H9 (cell line): ENCODE results near the gene DLG1. TPM values are rescaled to one million over a fixed set of nuclear protein-coding genes. Genes with fewer than 3 reads are reported as not detected.

Experiments
- DNase-seq: peaks from one replicate; pipeline ENCODE4 v3.0.0-alpha.2; 2017
- H2AFZ ChIP-seq: one replicate; pipeline ENCODE4 v1.6.1; 2013; ENCODE audit warnings: mild to moderate bottlenecking, low read length, control low read depth, moderate library complexity
- H2AK5ac ChIP-seq: 2 replicates; pipeline ENCODE4 v1.6.1; 2013; ENCODE audit warnings: low read length, control low read depth, mixed read lengths; ENCODE audit not compliant: insufficient read length
- H2BK120ac ChIP-seq: one replicate; pipeline ENCODE4 v1.6.1; 2013; ENCODE audit warnings: low read depth, mild to moderate bottlenecking, low read length, control low read depth, inconsistent platforms; ENCODE audit not compliant: poor library complexity, severe bottlenecking
- H2BK12ac ChIP-seq: 2 replicates; pipeline ENCODE4 v1.6.1; 2013; ENCODE audit warnings: low read length, control low read depth, mixed read lengths, low read depth; ENCODE audit not compliant: insufficient read length
- H2BK15ac ChIP-seq: 2 replicates; pipeline ENCODE4 v1.6.1; 2013; ENCODE audit warnings: low read depth, low read length, control low read depth
- H2BK20ac ChIP-seq: one replicate; pipeline ENCODE4 v1.6.1; 2013; ENCODE audit warnings: low read depth, mild to moderate bottlenecking, low read length, control low read depth, inconsistent platforms; ENCODE audit not compliant: poor library complexity, severe bottlenecking
- H2BK5ac ChIP-seq: 2 replicates; pipeline ENCODE4 v1.6.1; 2013; ENCODE audit warnings: low read length, control low read depth, mixed read lengths; ENCODE audit not compliant: insufficient read length
- H3K14ac ChIP-seq: 2 replicates; pipeline ENCODE4 v1.6.1; 2013; ENCODE audit warnings: low read length, control low read depth; ENCODE audit not compliant: insufficient read depth
- H3K18ac ChIP-seq: 2 replicates; pipeline ENCODE4 v1.6.1; 2013; ENCODE audit warnings: low read depth, mild to moderate bottlenecking, mixed read lengths, low read length, control low read depth; ENCODE audit not compliant: insufficient read length
- H3K23ac ChIP-seq: 2 replicates; pipeline ENCODE4 v1.6.1; 2013; ENCODE audit warnings: low read length, control low read depth, mixed read lengths, low read depth; ENCODE audit not compliant: insufficient read length
- H3K23me2 ChIP-seq: 2 replicates; pipeline ENCODE4 v1.6.1; 2013; ENCODE audit warnings: low read depth, mild to moderate bottlenecking, mixed read lengths, low read length, control low read depth; ENCODE audit not compliant: insufficient read length, poor library complexity, severe bottlenecking
- H3K27ac ChIP-seq: 2 replicates; pipeline ENCODE4 v1.5.1; 2013; ENCODE audit warnings: low read length, control low read depth, mixed read lengths, low read depth; ENCODE audit not compliant: insufficient read length
- H3K27me3 ChIP-seq: 2 replicates; pipeline ENCODE4 v1.6.1; 2013; ENCODE audit warnings: low read length, control low read depth, inconsistent platforms; ENCODE audit not compliant: insufficient read depth
- H3K4ac ChIP-seq: 2 replicates; pipeline ENCODE4 v1.6.1; 2013; ENCODE audit warnings: low read depth, mild to moderate bottlenecking, control low read depth, inconsistent platforms, low read length, moderate library complexity
- H3K4me1 ChIP-seq: 2 replicates; pipeline ENCODE4 v1.6.1; 2013; ENCODE audit warnings: low read length, control low read depth, inconsistent platforms; ENCODE audit not compliant: insufficient read depth
- H3K4me2 ChIP-seq: 2 replicates; pipeline ENCODE4 v1.6.1; 2013; ENCODE audit warnings: low read length, control low read depth, mixed read lengths; ENCODE audit not compliant: insufficient read length, insufficient read depth
- H3K56ac ChIP-seq: 2 replicates; pipeline ENCODE4 v1.6.1; 2013; ENCODE audit warnings: low read depth, mild to moderate bottlenecking, mixed read lengths, low read length, control low read depth; ENCODE audit not compliant: insufficient read length
- H3K79me1 ChIP-seq: 2 replicates; pipeline ENCODE4 v1.6.1; 2013; ENCODE audit warnings: low read depth, mild to moderate bottlenecking, moderate library complexity, low read length, control low read depth, inconsistent platforms; ENCODE audit not compliant: insufficient read depth, poor library complexity, severe bottlenecking
- H3K79me2 ChIP-seq: 2 replicates; pipeline ENCODE4 v1.6.1; 2013; ENCODE audit warnings: low read length, control low read depth, inconsistent platforms; ENCODE audit not compliant: insufficient read depth
- H3K9ac ChIP-seq: 2 replicates; pipeline ENCODE4 v1.6.1; 2013; ENCODE audit warnings: low read length, control low read depth, mixed read lengths; ENCODE audit not compliant: insufficient read length; ENCODE audit errors: extremely low read depth
- H3K9me3 ChIP-seq: one replicate; pipeline ENCODE4 v1.6.1; 2013; ENCODE audit warnings: low read depth, low read length, inconsistent platforms; ENCODE audit not compliant: control insufficient read depth
- H3T11ph ChIP-seq: one replicate; pipeline ENCODE4 v1.6.1; 2013; ENCODE audit warnings: mild to moderate bottlenecking, low read length, control low read depth, inconsistent platforms
- H4K20me1 ChIP-seq: one replicate; pipeline ENCODE4 v1.6.1; 2013; ENCODE audit not compliant: control insufficient read depth, insufficient read length, insufficient read depth
- H4K5ac ChIP-seq: 2 replicates; pipeline ENCODE4 v1.6.1; 2013; ENCODE audit warnings: low read depth, mild to moderate bottlenecking, mixed read lengths, low read length, control low read depth; ENCODE audit not compliant: insufficient read length
- H4K8ac ChIP-seq: replicated peaks from 2 replicates; pipeline ENCODE4 v1.6.1; 2013; ENCODE audit warnings: low read length, control low read depth, mixed read lengths, low read depth; ENCODE audit not compliant: insufficient read length
- H4K91ac ChIP-seq: 2 replicates; pipeline ENCODE4 v1.6.1; 2013; ENCODE audit warnings: low read depth, mild to moderate bottlenecking, moderate library complexity, mixed read lengths, low read length, control low read depth; ENCODE audit not compliant: insufficient read length
- H3K27ac Mint-ChIP-seq, 3 experiments: 2 replicates in 2 of 3; 3 replicates in 1 of 3; pipeline ENCODE4 v1.8.0; 2020 to 2021; ENCODE audit warnings: mixed read lengths in 3 of 3, mild to moderate bottlenecking in 1 of 3, moderate library complexity in 1 of 3
- H3K27me3 Mint-ChIP-seq: 2 replicates; pipeline ENCODE4 v1.8.0; 2021; ENCODE audit warnings: low read depth, mild to moderate bottlenecking, moderate library complexity, mixed read lengths
- H3K36me3 Mint-ChIP-seq, 3 experiments: 2 replicates in 2 of 3; 3 replicates in 1 of 3; pipeline ENCODE4 v1.8.0; 2020 to 2021; ENCODE audit warnings: low read depth in 3 of 3, mixed read lengths in 3 of 3; ENCODE audit not compliant: insufficient read depth in 1 of 3
- H3K4me1 Mint-ChIP-seq, 2 experiments: 2 replicates each; pipeline ENCODE4 v1.8.0; 2020; ENCODE audit warnings: mixed read lengths in 2 of 2
- H3K4me3 Mint-ChIP-seq, 2 experiments: 2 replicates in 1 of 2; 3 replicates in 1 of 2; pipeline ENCODE4 v1.8.0; 2020 to 2021; ENCODE audit warnings: mild to moderate bottlenecking in 2 of 2, mixed read lengths in 2 of 2, moderate library complexity in 1 of 2
- H3K9me3 Mint-ChIP-seq, 2 experiments: 2 replicates in 1 of 2; 3 replicates in 1 of 2; pipeline ENCODE4 v1.8.0; 2020; ENCODE audit warnings: mild to moderate bottlenecking in 2 of 2, mixed read lengths in 2 of 2, moderate library complexity in 1 of 2
- WGBS: extraction: QIAGEN DNeasy Blood & Tissue Kit; methylation state at CpG from one replicate; pipeline ENCODE4 v1.1.7; 2013; ENCODE audit warnings: missing lambda C conversion rate, low lambda C conversion rate, mixed read lengths; ENCODE audit not compliant: insufficient read length; ENCODE audit errors: extremely low coverage; 5-methylcytosine and 5-hydroxymethylcytosine counted together
- total RNA-seq: library from RNA; stranded (reverse); gene quantifications from 2 replicates; pipeline ENCODE4 v1.2.1, GENCODE V29; 2021
- TF ChIP-seq, protein P1 (sequence below): fragments of 200-600 bp; sonication (generic); conservative IDR thresholded peaks from 3 replicates; pipeline ENCODE4 v1.8.0; 2021; ENCODE audit warnings: antibody characterized with exemption, mild to moderate bottlenecking

DLG1 gene
- total RNA-seq, 1 experiment from 2014 or later, result 84.1 TPM

GRCh38 chr3:197286678-197287077, 11.7 kb downstream of the DLG1 start:
- peaks cover 0 to 3% of the 10 kb centered on the region in 2 experiments; a peak in 3 of 5 replicates for H3K9me3 Mint-ChIP-seq
- no peak overlapping the region for H3K27ac ChIP-seq

More at GRCh38 chr3:197286678-197287077, 11.7 kb downstream of the DLG1 start:
- H3K79me2 ChIP-seq, result peaks cover 3% of the 10 kb centered on the region; the same call in 1 of the 2 replicates
- H4K91ac ChIP-seq, result no peak overlapping the region
- H4K8ac ChIP-seq, result no peak overlapping the region
- Mint-ChIP-seq H3K4me3 (no peak overlapping the region), H3K27ac (no peak overlapping the region), H3K36me3 (peaks cover 30 to 70% (median 49%) of the 10 kb centered on the region in 3 experiments), H3K27me3 (no peaks in the 10 kb centered on the region), H3K4me1 (no peaks in the 10 kb centered on the region)
- no peak for DNase-seq
- TF ChIP-seq, protein P1, sequence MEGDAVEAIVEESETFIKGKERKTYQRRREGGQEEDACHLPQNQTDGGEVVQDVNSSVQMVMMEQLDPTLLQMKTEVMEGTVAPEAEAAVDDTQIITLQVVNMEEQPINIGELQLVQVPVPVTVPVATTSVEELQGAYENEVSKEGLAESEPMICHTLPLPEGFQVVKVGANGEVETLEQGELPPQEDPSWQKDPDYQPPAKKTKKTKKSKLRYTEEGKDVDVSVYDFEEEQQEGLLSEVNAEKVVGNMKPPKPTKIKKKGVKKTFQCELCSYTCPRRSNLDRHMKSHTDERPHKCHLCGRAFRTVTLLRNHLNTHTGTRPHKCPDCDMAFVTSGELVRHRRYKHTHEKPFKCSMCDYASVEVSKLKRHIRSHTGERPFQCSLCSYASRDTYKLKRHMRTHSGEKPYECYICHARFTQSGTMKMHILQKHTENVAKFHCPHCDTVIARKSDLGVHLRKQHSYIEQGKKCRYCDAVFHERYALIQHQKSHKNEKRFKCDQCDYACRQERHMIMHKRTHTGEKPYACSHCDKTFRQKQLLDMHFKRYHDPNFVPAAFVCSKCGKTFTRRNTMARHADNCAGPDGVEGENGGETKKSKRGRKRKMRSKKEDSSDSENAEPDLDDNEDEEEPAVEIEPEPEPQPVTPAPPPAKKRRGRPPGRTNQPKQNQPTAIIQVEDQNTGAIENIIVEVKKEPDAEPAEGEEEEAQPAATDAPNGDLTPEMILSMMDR, result no peak
- no peak overlapping the region for H2AFZ ChIP-seq
- H3K4me1 ChIP-seq, result no peaks in the 10 kb centered on the region
- H4K20me1 ChIP-seq, result no peaks in the 10 kb centered on the region
- no peaks in the 10 kb centered on the region for H3K9me3 ChIP-seq
- H3K18ac ChIP-seq, result no peak overlapping the region
- H4K5ac ChIP-seq, result no peak overlapping the region
- no peak overlapping the region for H2AK5ac ChIP-seq
- H3K23me2 ChIP-seq, result no peaks in the 10 kb centered on the region
- no peak overlapping the region for H3T11ph ChIP-seq
- no peak overlapping the region for H3K4me2 ChIP-seq
- WGBS, result no CpG with 5 or more reads among the region's 2 CpGs
- no peak overlapping the region for H2BK120ac ChIP-seq
- no peak overlapping the region for H3K56ac ChIP-seq
- no peak overlapping the region for H3K14ac ChIP-seq
- H2BK20ac ChIP-seq, result no peak overlapping the region
- no peaks in the 10 kb centered on the region for H3K79me1 ChIP-seq
- H3K4ac ChIP-seq, result no peak overlapping the region
- no peak overlapping the region for H3K9ac ChIP-seq
- H2BK15ac ChIP-seq, result no peak overlapping the region
- H2BK5ac ChIP-seq, result no peak overlapping the region
- no peaks in the 10 kb centered on the region for H3K27me3 ChIP-seq
- H3K23ac ChIP-seq, result no peak overlapping the region
- H2BK12ac ChIP-seq, result no peak overlapping the region
